ENCODE data around the gene TOM1. TPM values are rescaled to one million over a fixed set of nuclear protein-coding genes. Genes with fewer than 3 reads are reported as not detected.

Gene TOM1
- total RNA-seq, 2 experiments from 2014 or later = 13.9 to 14.5 TPM

DNA sequence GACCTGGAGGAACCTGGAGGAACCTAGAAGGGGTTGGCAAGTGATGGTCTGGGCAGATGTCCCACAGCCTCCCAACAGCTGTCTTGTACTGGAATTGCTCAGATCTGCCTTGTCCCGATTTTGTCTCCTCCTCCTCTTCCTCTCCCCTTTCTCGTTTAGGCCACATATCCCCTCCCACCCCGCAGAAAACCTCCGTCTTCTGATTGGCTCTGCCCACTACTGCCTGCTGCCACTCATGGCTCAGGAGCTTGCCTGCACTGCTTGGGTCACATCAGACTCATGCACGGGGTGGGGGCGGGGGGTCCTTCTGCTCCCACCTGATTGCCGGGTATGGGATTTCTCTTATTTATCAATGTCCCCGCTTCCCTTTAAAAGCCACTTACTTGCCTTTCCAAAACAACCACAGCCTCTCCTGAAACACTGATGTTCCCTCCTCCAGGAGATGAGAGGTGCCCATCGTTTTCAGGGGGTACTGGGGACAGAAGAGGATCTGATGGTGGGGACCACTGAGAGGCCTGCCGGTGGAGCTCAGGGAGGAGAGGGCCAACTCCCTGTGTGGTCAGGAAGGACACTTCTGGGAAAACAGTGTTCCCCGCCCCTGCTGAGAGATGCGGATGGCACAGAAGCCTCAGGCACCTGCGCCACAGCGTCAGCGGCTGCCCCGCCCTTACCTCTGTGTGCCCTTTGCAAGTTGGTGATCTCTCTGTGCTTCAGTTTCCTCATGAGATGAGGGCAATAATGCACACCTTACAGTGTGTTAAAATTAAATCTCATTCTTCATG lies 14.7 kb downstream of the TOM1 start:
- peaks cover 30% of the 10 kb centered on the region for H3K4me1 Mint-ChIP-seq
- H3K36me3 Mint-ChIP-seq = no peaks in the 10 kb centered on the region
- no peaks in the 10 kb centered on the region for H3K9me3 Mint-ChIP-seq
- no peak overlapping the region for H3K4me3 Mint-ChIP-seq
- H3K27me3 Mint-ChIP-seq = no peaks in the 10 kb centered on the region
- H3K27ac Mint-ChIP-seq = no peak overlapping the region
- DNase-seq = no peak

DNA sequence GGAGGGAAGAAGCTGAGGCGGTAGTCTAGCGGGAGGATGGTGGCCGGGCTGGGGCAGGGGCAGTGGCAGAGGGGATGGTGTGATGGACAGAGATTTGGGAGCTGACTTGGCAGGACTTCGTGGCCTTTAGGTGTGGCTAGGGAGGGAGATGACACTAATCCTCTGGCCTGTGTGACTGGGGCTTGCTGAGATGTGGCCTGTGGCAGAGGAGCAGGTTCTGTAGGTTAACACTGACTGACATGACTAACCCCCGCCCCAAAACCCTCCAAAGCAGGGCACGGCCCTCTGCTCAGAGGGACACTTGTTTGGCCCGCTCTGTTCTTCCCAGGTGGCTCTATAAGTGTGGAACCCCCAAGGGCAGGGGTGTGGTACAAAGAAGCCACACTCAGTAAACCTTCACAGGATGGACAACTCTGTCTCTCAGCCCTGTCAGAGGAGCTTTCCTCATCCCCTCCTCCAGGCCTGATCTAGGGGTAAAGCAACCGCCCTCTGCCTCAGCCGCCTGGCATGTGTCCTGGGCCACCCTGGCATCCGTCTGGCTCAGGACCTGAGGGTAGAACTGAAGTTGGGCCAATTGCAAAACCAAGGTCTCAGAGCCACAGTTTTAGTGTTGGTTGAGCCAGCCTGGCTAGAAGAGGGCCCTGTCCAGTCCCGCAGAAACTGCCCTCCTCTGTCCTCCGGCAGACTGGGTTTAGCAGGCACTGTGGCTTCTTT lies 15.6 kb downstream of the TOM1 start:
- Mint-ChIP-seq H3K9me3 (no peaks in the 10 kb centered on the region), H3K4me3 (no peak overlapping the region), H3K4me1 (peaks cover 23% of the 10 kb centered on the region), H3K36me3 (no peaks in the 10 kb centered on the region), H3K27ac (no peak overlapping the region), H3K27me3 (no peaks in the 10 kb centered on the region)
- no peak for DNase-seq

DNA sequence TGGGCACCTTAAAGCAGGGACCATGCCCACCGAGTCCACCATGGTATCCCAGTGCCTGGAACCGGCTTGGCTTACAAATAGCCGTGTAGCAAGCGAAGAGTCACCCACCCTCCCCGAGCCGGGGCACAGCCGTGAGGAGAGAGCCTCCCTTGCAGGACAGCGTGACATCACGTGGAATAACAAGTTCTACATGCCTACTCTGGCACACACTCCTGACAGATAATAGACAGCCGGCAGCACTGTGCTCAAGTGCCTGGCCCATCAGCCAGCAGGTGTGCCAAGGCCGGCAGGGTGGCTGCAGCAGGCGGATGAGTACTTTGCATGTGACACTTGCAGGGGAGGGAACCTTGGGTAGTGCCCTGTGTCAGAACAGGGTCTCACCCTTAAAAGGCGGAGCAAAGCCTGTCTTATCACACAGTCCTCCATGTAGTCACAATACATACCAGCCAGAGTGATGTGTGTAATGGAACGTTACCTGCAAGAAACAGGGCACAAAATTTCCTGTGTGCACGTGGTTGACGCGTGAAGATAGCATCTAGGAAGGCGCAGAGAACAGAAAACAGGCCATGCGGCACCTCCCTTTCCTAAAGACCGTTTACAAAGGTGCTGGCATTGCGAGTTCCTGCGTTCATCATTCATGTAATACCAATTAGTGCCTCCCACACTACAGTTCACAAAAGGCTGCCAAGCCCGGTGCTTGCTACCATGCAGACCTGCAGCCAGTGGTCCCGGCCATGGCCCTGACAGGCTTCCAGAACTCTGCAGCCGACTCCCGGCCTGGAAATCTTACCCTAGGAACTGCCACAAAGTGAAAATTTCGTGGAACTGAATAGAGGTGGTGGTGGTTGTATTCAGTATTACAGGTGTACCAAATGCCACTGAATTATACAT lies 16.4 kb downstream of the TOM1 start:
- peaks cover 17% of the 10 kb centered on the region for H3K4me1 Mint-ChIP-seq
- H3K9me3 Mint-ChIP-seq = no peaks in the 10 kb centered on the region
- H3K27ac Mint-ChIP-seq = no peak overlapping the region
- no peaks in the 10 kb centered on the region for H3K36me3 Mint-ChIP-seq
- H3K4me3 Mint-ChIP-seq = no peak overlapping the region
- H3K27me3 Mint-ChIP-seq = no peaks in the 10 kb centered on the region
- DNase-seq = no peak

DNA sequence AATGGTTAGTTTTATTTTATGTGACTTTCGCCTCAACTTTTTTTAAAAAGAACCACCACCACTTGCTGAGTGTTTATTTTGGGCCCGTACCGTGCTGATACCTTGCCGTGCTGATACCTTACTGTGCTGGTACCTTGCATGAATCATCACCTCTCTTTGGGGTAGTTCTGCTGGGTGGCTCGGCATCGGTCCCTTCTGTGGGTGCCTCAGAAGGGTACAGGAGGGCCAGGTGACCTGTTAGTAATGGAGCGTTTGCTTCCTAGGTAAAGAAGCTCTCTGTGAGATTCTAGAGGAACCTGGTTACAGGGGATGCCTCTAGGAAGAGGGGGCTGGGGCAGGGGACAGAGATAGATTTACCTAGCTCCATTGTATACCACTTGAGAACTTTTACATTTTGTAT lies 17.1 kb downstream of the TOM1 start:
- Mint-ChIP-seq H3K27ac (no peak overlapping the region), H3K36me3 (no peaks in the 10 kb centered on the region), H3K9me3 (no peaks in the 10 kb centered on the region), H3K4me1 (peaks cover 13% of the 10 kb centered on the region), H3K4me3 (no peak overlapping the region), H3K27me3 (no peaks in the 10 kb centered on the region)
- DNase-seq = no peak

DNA sequence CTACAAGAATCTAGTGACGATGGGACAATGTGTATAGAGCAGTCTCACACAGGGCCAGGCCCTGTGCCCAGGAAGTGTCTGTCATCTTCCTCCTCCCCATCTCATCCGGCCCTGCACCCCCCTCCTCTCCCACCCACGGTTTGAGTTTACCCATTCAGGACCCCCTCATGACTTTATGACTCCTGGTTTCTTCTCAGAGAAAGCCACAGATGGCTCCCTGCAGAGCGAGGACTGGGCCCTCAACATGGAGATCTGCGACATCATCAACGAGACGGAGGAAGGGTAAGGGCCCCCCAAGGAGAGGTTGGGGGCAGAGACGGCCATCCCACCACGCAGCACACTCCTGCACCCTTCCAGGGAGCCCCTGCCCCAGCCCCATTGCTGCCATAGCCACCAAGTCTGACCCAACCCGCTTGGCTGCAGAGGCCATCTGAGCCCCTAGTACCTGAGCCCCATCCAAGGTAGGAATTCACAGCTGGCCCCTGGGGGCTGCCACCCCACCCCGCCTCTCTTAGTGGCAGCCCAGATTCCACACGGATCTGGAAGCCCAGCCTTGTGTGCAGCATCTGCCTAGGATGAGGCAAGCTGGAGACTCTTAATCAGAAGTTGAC lies 18.1 kb downstream of the TOM1 start:
- Mint-ChIP-seq H3K27me3 (no peaks in the 10 kb centered on the region), H3K4me3 (no peak overlapping the region), H3K36me3 (no peaks in the 10 kb centered on the region), H3K4me1 (peaks cover 6% of the 10 kb centered on the region), H3K27ac (no peak overlapping the region), H3K9me3 (no peaks in the 10 kb centered on the region)
- no peak for DNase-seq

DNA sequence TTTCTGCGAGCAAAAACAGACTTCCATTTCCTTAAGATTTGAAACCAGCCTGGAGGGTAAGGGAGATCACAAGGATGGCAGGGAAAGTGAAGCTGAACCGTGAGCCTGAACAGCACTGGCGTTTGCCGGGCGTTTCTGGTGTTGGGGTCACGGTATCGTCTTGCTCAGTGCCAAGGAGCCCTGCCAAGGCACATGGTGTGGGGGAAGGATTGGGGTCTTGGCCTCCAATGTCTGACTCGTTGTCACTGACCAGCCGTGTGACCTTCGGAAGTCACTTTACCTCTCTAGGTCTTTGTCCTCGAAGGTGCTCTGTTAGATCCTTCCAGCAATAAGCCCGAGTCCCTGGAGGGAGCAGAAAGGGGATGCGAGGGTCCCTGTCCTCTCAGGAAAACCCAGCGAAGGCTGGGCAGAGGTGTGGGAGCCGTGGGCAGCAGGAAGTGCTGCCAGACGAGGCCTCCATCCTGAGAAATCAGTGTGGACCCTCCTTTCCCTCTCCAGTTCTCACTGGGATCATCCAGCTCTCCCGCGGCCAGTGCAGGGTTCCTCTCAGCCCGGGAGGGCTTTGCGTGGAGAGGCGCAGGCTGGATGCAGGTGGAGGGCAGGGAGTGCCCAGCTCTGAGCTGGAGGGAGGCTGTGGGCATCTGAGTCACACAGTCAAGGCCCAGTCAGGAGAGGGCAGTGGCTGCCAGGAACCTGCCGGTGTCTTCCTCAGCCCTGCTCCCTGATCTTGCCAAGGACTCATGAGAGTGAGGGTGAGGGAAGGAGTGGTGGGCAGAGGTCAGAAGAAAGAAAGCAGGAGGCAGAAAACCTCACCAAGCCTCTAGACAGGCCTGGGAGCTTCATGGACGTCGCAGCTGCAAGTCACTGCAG lies 18.9 kb downstream of the TOM1 start:
- no peak overlapping the region for H3K4me3 Mint-ChIP-seq
- H3K4me1 Mint-ChIP-seq = peaks cover 1% of the 10 kb centered on the region
- no peak overlapping the region for H3K27ac Mint-ChIP-seq
- no peaks in the 10 kb centered on the region for H3K36me3 Mint-ChIP-seq
- H3K9me3 Mint-ChIP-seq = no peaks in the 10 kb centered on the region
- H3K27me3 Mint-ChIP-seq = no peaks in the 10 kb centered on the region
- no peak for DNase-seq

DNA sequence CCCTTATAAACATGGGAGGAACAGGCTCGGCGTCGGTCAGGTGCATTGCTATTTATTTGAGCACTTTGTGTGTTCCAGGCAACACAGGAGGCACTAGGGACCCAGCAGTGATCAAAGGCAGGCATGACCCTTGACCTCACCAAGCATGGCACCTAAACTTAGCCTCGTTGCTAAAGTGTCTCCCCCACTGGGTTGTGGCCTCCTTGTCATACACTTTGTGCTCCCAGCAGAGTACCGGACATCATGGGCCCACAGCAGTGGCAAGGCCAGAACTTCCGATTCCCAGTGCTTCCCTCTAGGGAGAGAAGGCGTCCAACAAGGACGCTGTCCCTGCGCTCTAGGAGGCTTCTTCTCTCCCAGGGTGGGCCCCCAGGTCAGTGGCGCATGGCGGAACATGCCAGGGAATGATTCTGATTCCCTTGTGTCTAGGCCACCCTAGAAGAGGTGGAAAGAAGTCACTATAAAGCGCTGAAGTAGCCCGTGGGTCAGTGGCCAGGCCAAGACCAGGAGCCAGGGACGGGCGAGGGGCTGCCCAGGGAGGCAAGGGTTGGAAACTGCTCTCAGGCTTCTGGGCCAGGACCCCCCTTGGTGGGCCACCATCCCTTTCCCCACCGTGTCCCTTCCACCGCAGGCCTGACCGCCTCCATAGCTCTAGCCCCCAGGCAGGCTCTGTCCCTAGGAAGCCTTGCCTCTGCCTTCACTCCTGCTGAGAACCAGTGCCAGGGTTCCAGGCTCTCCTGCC lies 19.7 kb downstream of the TOM1 start:
- Mint-ChIP-seq H3K9me3 (no peaks in the 10 kb centered on the region), H3K4me3 (no peak overlapping the region), H3K27ac (no peak overlapping the region), H3K36me3 (no peaks in the 10 kb centered on the region), H3K27me3 (no peaks in the 10 kb centered on the region), H3K4me1 (no peaks in the 10 kb centered on the region)
- DNase-seq = no peak

DNA sequence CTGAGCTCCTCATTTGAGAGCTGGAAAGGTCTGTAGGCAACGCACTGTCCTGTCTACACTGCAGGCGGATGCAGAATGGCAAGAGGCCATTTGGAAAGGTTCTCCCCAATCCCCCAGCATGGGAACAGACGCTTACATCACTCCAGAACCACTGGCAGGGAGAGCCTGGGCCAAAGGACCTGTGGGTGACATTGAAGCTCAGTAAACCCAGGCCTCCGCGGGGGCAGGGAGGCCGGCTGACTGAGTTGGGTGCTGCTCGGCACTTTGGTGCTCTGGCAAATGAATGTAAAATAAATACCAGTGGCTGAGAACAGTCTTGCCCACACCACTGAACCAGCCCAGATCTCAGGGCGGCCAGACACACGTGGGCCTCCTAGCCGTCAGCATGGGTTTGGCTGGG lies 22.4 kb downstream of the TOM1 start:
- peaks cover 1% of the 10 kb centered on the region for H3K4me1 Mint-ChIP-seq
- no peak for DNase-seq
- no peaks in the 10 kb centered on the region for H3K36me3 Mint-ChIP-seq
- no peak overlapping the region for H3K4me3 Mint-ChIP-seq
- H3K9me3 Mint-ChIP-seq = no peaks in the 10 kb centered on the region
- no peaks in the 10 kb centered on the region for H3K27me3 Mint-ChIP-seq
- H3K27ac Mint-ChIP-seq = no peak overlapping the region

DNA sequence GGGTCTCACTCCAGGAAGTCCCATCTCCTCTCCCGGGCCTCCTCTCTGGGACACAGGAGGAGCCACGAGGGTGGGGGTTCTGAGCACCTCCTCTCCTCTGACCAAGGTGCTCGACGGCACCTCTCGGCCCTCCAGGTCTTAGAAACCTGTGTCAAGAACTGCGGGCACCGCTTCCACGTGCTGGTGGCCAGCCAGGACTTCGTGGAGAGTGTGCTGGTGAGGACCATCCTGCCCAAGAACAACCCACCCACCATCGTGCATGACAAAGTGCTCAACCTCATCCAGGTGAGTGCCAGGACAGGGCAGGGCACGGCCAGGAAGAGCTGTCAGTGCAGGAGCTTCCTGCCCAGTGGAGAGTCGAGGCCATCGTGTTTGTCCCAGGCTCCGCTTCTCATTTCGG lies 23.2 kb downstream of the TOM1 start:
- Mint-ChIP-seq H3K4me1 (peaks cover 1% of the 10 kb centered on the region), H3K27me3 (no peaks in the 10 kb centered on the region), H3K27ac (no peak overlapping the region), H3K36me3 (no peaks in the 10 kb centered on the region), H3K4me3 (no peak overlapping the region), H3K9me3 (no peaks in the 10 kb centered on the region)
- no peak for DNase-seq

DNA sequence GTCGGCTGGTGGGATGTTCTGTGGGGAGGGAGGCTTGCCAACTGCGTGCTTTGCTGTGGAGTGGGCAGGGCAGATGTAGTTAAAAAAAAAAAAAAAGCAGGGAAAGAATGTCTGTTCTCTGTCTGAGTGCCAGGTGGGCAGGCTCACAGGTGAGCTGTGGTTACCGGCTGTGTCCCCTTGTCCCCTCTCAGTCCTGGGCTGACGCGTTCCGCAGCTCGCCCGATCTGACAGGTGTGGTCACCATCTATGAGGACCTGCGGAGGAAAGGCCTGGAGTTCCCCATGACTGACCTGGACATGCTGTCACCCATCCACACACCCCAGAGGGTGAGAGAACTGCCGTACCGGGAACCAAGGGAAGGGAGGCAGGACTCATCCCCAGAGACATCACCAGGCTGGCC lies 23.6 kb downstream of the TOM1 start:
- Mint-ChIP-seq H3K4me1 (peaks cover 1% of the 10 kb centered on the region), H3K36me3 (no peaks in the 10 kb centered on the region), H3K27ac (no peak overlapping the region), H3K4me3 (no peak overlapping the region), H3K9me3 (no peaks in the 10 kb centered on the region), H3K27me3 (no peaks in the 10 kb centered on the region)
- DNase-seq = no peak

DNA sequence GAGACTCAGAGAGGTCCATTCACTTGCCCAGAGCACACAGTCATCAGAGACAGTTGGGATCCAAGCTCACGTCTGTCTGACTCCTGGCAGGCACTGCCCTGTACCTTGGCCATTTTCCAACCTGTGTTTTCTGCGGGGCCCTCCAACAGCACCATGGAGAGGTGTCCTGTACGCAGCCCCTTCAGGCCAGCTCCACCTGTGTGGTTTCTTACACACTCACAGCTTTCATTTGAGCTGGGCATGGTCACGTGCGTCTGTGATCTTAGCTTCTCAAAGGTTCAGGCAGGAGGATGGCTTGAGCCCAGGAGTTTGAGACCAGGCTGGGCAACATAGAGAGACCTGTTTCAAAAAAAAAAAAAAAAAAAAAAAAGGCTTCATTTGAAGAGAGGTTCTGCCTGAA lies 24.4 kb downstream of the TOM1 start:
- DNase-seq = no peak
- Mint-ChIP-seq H3K4me3 (no peak overlapping the region), H3K27ac (no peak overlapping the region), H3K9me3 (no peaks in the 10 kb centered on the region), H3K36me3 (no peaks in the 10 kb centered on the region), H3K4me1 (peaks cover 1% of the 10 kb centered on the region), H3K27me3 (no peaks in the 10 kb centered on the region)

DNA sequence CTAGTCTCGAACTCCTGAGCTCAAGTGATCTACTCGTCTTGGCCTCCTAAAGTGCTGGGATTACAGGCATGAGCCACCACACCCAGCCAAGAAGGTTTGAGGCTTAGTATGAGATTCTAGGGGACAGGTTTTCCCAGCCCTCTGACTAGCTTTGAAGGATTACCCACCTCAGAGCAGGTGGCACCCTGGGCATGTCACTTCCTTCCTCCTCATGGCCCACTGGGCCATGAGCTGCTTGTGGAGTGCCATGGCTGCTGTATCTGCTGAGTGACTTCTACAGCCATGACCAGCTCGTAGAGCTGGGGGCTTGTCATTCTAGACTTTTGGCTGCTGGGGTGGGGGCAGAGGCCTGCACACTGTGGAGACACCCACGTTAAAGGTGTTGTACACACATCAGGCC lies 25.1 kb downstream of the TOM1 start:
- H3K4me1 Mint-ChIP-seq = peaks cover 7% of the 10 kb centered on the region
- no peak overlapping the region for H3K4me3 Mint-ChIP-seq

DNA sequence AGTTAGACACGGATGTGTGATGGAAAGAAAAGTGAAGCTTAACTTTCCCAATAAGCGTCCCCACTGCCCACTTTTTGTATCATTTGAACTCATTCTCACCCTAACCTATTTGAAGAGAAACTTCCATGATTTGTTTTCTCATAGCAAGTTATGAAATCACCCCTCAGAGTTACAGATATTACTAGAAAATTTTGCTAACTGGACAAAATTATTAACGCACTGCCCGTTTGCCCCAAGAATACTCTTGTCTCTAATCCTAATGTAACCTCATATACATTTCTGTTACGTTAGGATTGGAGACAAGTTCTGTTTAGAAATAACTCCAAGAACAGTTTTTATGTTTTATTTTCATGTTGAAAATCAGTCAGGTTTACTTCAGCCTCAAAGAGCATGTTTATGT lies 25.5 kb downstream of the TOM1 start:
- no peaks in the 10 kb centered on the region for H3K27me3 Mint-ChIP-seq
- peaks cover 11% of the 10 kb centered on the region for H3K4me1 Mint-ChIP-seq
- H3K9me3 Mint-ChIP-seq = no peaks in the 10 kb centered on the region
- no peak for DNase-seq
- no peak overlapping the region for H3K4me3 Mint-ChIP-seq
- H3K36me3 Mint-ChIP-seq = peaks cover 5% of the 10 kb centered on the region
- no peak overlapping the region for H3K27ac Mint-ChIP-seq

More for the DNA sequence above, 25.1 kb downstream of the TOM1 start:
- Mint-ChIP-seq H3K27ac (no peak overlapping the region), H3K36me3 (peaks cover 2% of the 10 kb centered on the region), H3K27me3 (no peaks in the 10 kb centered on the region), H3K9me3 (no peaks in the 10 kb centered on the region)
- DNase-seq = no peak

All from activated naive CD8-positive, alpha-beta T cell treated with anti-CD3 and anti-CD28 coated beads for 36 hours (primary cell).